Measurements from ENCODE around the gene CLIC4.
"Not testable (repeated sequence)": the region's sequence is repeated elsewhere in the genome, so short reads cannot be mapped to it uniquely, and the experiment has no call there.

CLIC4 gene

DNA sequence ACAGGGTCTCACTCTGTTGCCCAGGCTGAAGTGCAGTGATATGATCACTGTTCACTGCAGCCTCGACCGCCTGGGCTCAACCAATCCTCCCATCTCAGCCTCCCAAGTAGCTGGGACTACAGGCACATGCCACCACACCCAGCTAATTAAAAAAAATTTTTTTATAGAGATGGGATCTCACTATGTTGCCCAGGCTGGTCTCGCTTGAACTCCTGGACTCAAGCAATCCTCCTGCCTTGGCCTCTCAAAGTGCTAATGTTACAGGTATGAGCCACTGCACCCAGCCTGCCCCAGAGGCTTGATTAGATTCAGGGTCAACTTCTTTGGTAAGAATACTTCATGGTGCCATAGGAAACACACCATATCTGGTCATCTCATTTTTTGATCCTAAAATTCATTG is 66.2 kb downstream of the CLIC4 start:
- DNase-seq (ENCODE audit: low spot score): not testable (repeated sequence)

GRCh38 chr1:24820221-24820620 is 75.0 kb downstream of the CLIC4 start:
- not testable (repeated sequence) for DNase-seq (ENCODE audit: low spot score)

- DNase-seq (ENCODE audit: low spot score): no peak
Measured at GRCh38 chr1:24822887-24823286, 77.6 kb downstream of the CLIC4 start.

DNA sequence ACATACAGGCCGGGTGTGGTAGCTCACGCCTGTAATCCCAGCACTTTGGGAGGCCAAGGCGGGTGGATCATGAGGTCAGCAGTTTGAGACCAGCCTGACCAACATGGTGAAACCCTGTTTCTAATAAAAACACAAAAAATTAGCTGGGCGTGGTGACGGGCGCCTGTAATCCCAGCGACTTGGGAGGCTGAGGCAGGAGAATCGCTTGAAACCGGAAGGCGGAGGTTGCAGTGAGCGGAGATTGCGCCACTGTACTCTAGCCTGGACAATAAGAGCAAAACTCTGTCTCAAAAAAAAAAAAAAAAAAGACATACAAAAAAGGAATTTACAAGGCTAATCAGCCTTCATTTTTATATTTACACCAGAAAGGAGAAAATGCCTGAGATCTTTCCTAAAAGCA is 78.2 kb downstream of the CLIC4 start:
- not testable (repeated sequence) for DNase-seq (ENCODE audit: low spot score)

DNA sequence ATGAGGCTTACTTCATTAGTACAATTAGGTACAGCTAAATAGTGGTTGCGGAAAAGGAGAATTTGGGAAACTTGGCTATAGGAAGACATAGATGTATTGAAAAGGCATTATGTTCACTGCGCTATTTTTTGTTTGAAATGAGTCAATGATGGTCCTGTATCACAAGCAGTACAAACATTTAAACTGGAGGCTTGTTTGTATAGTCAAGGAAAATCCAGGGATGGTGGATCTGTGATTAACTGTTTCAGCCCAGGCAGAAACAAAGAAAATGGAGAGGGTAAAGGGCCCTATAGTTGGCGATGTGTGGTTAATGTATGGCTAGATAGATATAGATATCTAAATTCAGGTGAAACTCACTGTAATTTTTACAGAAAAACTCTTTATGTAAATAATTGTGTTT is 79.9 kb downstream of the CLIC4 start:
- DNase-seq (ENCODE audit: low spot score): no peak

GRCh38 chr1:24826510-24826909 is 81.3 kb downstream of the CLIC4 start:
- DNase-seq (ENCODE audit: low spot score): no peak

- DNase-seq (ENCODE audit: low spot score): no peak
Measured at GRCh38 chr1:24827379-24828135, 82.3 kb downstream of the CLIC4 start.

- DNase-seq (ENCODE audit: low spot score): no peak
Measured at GRCh38 chr1:24828183-24828886, 83.1 kb downstream of the CLIC4 start.

GRCh38 chr1:24828887-24829192 is 83.6 kb downstream of the CLIC4 start:
- no peak for DNase-seq (ENCODE audit: low spot score)

- peak; percentile 52 for DNase-seq (ENCODE audit: low spot score)
Measured at GRCh38 chr1:24830680-24831272, 85.5 kb downstream of the CLIC4 start.

DNA sequence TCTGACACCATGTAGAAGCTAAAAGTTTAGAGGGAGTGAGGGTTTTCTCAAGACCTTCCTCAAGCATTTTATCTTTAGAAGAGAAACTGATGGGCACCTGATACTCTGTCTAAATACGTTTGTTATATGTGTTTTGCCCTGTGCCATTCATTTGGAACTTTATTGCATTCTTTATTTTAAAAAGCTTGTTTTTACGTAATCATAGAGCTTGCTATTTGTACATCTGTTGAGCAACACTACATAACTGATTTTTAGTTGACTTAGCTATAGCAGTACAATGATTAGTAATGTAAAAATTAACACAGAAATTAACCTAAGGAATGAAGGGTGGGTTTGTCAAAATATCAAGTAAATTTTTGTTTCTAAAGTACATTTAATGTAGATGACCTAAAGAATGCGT is 96.3 kb downstream of the CLIC4 start:
- no peak for DNase-seq (ENCODE audit: low spot score)

- DNase-seq (ENCODE audit: low spot score): no peak
Measured at GRCh38 chr1:24846671-24847070, 101.4 kb downstream of the CLIC4 start.

DNA sequence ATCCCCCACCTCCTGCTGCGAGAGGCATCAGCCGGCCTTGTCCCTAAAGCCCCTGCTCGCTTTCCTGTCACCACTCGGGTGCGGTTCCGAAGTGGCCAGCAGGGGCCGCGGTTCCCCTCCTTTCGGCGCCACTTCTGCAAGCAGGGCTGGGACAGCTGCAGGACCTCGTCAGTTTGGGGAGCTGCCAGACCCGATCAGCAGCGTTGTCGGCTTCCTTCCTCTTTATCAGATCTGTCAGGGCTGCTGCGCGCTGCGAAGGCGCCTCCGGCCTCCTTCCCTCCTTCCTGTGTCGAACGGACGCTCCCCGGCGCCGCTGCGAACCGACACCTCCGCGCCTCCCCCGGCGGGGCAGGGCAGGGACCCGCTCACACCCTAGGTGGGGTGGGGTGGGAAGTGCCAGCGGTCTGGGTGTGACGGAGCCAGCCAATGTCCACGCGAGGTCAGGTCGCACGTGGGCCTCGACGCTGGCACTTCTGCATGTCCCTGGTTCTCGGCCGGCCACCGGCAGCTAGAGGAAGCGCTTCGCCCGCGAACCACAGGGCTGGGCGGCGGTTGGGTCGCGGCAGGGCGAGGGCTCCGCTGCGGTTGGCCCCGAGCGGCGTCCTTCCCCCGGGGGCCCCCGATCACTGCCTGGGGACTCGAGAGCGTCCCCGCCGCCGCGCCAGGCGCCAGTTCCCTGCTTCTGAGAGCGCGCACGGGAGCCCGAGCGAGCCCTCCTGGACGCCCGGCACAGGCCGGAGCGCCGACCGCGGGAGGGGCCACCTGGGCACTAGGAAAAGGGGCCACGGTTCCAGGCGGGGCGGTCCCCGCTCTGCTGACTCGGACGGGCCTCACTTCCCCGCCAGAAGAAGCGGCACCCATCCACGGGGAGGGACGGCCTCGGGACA is 103.0 kb downstream of the CLIC4 start:
- DNase-seq (ENCODE audit: low spot score): peak; percentile 87

DNA sequence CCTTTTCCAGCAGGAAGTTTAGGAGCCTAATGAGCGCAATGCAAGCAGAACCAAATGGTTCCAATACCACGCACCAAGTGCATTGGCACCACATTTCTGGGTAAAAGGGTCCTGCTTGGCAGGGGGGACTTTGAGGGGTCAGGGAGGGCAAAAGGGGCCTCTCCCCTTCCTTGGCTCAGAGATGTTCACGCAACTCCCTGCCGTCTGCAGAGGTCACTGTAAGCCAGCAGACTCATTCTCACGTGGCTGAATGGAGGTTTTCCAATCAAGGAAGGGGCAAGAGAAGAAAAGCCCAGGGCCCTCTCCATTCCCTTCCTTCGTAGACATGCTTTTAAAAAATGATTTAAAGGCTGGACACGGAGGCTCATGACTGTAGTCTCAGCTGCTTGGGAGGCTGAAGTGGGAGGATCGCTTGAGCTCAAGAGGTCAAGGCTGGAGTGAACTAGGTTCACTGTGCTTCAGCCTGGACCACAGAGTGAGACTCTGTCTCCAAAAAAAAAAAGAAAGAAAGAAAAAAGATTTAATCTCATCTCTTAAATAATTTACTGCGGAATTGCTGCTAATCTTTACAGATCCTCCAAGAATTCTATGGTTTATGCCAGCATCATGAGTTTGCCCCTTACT is 104.5 kb downstream of the CLIC4 start:
- DNase-seq (ENCODE audit: low spot score): no peak

GRCh38 chr1:24850328-24850920 is 105.2 kb downstream of the CLIC4 start:
- no peak for DNase-seq (ENCODE audit: low spot score)

- no peak for DNase-seq (ENCODE audit: low spot score)
Measured at GRCh38 chr1:24853649-24854048, 108.4 kb downstream of the CLIC4 start.

GRCh38 chr1:24855474-24855873 is 110.2 kb downstream of the CLIC4 start:
- DNase-seq (ENCODE audit: low spot score): no peak

- no peak for DNase-seq (ENCODE audit: low spot score)
Measured at GRCh38 chr1:24856787-24857506, 111.7 kb downstream of the CLIC4 start.

DNA sequence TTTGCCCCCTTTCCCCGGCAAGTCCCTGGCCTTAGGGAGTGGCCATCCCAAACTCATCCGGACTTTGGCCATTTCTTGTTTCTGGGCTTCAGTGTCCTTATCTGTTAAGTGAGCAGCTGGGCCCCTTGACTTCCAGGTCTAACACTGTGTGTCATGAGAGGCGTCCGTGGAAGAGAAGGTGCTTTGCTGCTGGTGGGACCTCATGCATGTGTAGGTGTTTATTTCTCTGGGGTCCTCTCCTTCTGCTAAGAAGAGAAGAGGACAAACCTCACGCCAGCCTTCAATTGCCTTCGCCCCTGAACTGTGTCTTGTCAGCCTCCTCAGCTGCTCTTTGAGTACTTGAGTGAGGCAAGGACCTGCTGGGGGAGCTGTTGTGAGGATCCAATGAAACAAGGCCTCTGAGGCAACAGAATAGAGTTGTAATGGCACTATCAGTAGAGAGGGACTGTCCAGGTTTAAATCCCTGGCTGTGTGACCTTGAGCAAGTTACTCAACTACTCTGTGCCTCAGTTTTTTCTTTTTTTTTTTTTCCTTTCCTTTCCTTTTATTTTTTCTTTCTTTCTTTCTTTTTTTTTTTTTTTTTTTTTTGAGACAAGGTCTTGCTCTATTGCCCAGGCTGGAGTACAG is 112.4 kb downstream of the CLIC4 start:
- DNase-seq (ENCODE audit: low spot score): no peak

GRCh38 chr1:24858277-24858676 is 113.0 kb downstream of the CLIC4 start:
- DNase-seq (ENCODE audit: low spot score): no peak
